Body of pancreas (tissue), 4 donors: Measurements from ENCODE around the gene PROKR2.

ENCODE experiments used
- POLR2A ChIP-seq, 3 donors: fragments of 450-650 bp; IDR thresholded peaks; one replicate each; pipeline ENCODE4 v1.6.1; 2016; ENCODE audit warnings: antibody characterized with exemption in 3 of 3, mild to moderate bottlenecking in 2 of 3
- TF ChIP-seq, protein P1 (sequence below), 7 experiments: fragments of 450-650 bp in 4 of 7; fragments of 200-600 bp in 3 of 7; sonication (generic) in 3 of 7; IDR thresholded peaks; one replicate each; pipeline ENCODE4 v1.5.1; 2016 to 2019; ENCODE audit warnings: antibody characterized with exemption in 7 of 7

DNA sequence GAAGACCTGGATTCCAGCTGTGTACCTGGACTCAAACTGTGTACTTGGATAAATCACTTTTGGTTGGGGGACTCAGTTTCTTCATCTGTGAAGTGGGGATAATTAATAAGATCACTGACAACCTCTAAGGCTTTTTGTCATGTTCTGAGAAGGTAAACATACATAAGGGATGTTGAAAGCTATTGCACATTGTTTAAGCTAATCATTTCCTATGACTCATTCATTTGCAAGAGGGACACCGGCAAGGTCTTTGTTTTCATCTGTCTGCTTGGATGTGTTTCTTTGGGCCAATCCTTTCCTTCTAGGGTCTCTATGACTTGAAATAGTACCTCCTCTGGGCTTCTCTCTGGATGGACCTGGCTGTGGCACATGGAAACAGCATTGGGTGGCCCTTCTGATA lies 6.8 kb downstream of the PROKR2 start:
- TF ChIP-seq, protein P1, sequence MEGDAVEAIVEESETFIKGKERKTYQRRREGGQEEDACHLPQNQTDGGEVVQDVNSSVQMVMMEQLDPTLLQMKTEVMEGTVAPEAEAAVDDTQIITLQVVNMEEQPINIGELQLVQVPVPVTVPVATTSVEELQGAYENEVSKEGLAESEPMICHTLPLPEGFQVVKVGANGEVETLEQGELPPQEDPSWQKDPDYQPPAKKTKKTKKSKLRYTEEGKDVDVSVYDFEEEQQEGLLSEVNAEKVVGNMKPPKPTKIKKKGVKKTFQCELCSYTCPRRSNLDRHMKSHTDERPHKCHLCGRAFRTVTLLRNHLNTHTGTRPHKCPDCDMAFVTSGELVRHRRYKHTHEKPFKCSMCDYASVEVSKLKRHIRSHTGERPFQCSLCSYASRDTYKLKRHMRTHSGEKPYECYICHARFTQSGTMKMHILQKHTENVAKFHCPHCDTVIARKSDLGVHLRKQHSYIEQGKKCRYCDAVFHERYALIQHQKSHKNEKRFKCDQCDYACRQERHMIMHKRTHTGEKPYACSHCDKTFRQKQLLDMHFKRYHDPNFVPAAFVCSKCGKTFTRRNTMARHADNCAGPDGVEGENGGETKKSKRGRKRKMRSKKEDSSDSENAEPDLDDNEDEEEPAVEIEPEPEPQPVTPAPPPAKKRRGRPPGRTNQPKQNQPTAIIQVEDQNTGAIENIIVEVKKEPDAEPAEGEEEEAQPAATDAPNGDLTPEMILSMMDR (IDR thresholded peaks at IDR 0.05), result no peak
- TF ChIP-seq POLR2A (IDR thresholded peaks at IDR 0.05), result no peak
